Activated CD8-positive, alpha-beta memory T cell treated with anti-CD3 and anti-CD28 coated beads, Interleukin-2, amount 50 U/mL, for 24 hours (primary cell): ENCODE measurements around the gene TXNL4B.
"Not testable (repeated sequence)": the region's sequence is repeated elsewhere in the genome, so short reads cannot be mapped to it uniquely, and the experiment has no call there.

ENCODE experiments used
- DNase-seq: peaks from one replicate; pipeline ENCODE4 v3.0.0-alpha.2; 2020; ENCODE audit errors: extremely low read depth

TXNL4B gene

GRCh38 chr16:72073560-72074230 lies 19.7 kb downstream of the TXNL4B start:
- DNase-seq = no peak

GRCh38 chr16:72072514-72073342 lies 20.7 kb downstream of the TXNL4B start:
- no peak for DNase-seq

- no peak for DNase-seq
These were observed 24.5 kb downstream of the TXNL4B start for GRCh38 chr16:72068930-72069329.

- no peak for DNase-seq
These were observed 26.7 kb downstream of the TXNL4B start for GRCh38 chr16:72066747-72067146.

- DNase-seq = no peak
These were observed 29.0 kb downstream of the TXNL4B start for GRCh38 chr16:72064361-72064894.

DNA sequence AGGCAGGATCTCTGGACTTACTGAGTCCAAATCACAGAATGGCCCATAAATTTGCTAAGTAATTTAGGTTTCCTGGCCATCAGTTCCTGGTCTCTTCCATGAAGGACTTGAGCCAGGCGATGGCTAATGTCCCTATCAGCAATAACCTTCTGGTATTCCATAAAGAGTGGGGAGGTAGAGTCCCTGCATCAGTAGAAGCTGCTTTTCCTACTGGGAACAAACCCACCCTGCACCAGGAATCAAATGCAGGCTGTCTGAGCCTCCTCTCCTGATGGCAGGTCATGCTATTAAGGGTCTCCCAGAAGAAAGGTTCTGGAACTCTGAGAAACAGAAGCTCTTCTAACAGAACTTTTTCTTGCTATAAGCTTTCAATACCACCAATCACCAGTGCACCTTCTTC lies 31.9 kb downstream of the TXNL4B start:
- no peak for DNase-seq

- DNase-seq = no peak
These were observed 33.0 kb downstream of the TXNL4B start for GRCh38 chr16:72060405-72060804.

DNA sequence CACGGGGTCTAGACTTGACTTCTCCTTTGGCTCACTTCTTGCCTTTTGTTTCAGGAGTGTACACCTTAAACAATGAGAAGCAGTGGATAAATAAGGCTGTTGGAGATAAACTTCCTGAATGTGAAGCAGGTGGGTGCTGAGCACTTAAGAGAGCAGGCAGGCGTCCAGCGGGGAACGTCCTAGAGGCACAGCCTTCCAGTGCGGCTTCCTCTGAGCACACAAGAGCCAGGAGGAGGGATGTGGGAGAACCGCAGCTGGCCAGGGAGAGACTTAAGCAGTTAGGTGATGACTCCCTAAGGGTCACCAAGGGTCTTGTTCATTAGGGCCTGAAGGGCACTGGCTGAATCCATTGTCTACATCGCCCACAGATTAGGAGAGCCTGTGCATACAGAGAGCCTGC lies 34.4 kb downstream of the TXNL4B start:
- not testable (repeated sequence) for DNase-seq

DNA sequence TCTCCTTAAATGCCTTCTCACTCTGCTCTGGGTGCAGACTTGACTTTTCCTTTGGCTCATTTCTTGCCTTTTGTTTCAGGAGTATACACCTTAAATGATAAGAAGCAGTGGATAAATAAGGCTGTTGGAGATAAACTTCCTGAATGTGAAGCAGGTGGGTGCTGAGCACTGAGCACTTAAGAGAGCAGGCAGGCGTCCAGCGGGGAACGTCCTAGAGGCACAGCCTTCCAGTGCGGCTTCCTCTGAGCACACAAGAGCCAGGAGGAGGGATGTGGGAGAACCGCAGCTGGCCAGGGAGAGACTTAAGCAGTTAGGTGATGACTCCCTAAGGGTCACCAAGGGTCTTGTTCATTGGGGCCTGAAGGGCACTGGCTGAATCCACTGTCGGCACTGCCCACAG lies 36.1 kb downstream of the TXNL4B start:
- DNase-seq = not testable (repeated sequence)

DNA sequence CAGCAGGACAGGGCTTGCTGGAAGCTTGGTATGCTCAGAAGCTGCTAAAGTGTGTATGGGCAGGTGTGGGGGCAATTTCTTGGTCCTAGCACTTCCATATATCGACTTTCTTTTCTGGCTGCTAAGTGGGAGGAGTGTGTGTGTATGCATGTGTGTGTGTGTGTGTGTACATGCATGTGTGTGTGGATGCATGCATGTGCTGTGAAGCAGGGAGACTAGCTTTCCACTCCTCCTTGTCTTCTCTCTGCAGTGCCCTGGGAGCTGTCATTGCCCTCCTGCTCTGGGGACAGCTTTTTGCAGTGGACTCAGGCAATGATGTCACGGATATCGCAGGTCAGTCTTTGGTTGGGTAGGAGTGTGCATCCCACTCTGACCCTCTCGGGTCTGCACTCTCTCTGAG lies 37.5 kb downstream of the TXNL4B start:
- DNase-seq = no peak

- DNase-seq = not testable (repeated sequence)
These were observed 39.1 kb downstream of the TXNL4B start, which contains the start of gene HP for GRCh38 chr16:72054254-72054847. Gene HP, plus strand, starts transcription at chr16:72054505. Its CDS starts 148 bp downstream, at chr16:72054653.

DNA sequence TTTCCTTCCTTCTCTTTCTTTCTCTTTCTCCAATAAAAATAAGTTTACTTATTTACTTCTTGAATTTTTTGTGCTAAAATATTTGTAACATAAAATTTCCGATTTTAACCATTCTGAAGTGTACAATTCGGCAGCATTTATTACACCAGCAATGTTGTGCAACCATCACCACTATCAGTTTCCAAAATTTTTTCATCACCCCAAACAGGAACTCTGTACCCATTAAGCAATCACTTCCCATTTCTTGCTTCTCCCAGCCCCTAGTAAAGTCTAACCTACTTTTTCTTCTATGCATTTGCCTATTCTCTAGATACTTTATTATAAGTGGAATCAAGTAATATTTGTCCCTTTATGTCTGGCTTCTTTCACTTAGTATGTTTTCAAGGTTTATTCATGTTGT lies 41.6 kb downstream of the TXNL4B start:
- no peak for DNase-seq

DNA sequence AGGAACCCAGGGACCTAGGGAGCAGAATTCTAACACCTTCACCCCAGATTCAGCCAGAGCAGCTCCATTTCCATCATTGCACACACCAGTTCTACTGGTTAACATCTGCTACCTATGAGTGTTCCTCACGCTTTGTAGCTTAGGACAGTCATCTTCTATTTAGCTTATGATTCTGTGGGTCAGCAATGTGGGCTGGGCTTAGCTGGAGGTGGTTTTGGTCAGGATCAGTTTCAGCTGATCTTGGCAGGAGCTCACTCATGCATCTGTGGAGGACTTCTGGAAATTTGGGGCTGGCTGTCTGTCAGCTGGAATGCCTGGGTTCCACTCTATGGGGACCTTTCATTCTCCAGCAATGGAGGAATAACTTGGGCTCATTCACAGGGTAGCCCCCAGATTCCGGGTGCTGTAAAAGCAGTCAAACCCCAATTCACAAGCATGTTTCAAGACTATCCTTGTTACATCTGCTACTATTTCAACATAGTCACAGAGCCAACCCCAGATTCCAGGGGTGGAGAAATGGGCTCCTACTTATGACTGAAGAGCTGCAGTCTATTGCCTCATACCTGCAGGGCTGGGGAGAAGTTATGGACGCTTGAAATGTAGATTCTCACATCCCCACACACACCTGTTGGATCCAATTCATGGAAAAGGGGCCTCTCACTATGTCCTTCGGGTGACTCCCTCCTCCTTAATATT lies 42.5 kb downstream of the TXNL4B start:
- no peak for DNase-seq

- DNase-seq = no peak
These were observed 44.3 kb downstream of the TXNL4B start for GRCh38 chr16:72049110-72049509.

DNA sequence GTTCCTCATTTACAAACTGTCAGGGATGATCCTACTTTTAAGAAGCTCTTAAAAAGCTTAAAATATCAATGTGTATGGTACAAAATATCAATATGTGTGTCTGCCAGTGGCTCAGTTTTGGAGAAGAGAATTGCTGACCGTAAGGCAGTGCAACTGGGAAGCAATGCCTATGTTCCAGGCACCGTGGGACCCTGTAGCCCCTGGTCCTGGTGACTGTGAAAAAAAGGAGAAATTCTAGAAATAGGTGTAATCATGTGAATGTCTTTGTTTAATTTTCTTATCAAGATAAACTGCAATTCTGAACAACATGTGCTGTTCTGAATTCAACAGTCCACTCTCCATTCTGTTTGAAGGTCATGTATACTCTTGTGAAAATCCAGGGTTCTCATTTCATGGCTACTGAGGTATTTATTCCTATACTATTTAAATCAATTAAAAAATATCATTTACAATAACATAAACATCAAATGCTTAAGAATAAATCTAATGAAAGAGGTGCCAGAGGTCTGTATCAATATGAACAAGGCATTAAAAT lies 48.5 kb downstream of the TXNL4B start:
- no peak for DNase-seq

DNA sequence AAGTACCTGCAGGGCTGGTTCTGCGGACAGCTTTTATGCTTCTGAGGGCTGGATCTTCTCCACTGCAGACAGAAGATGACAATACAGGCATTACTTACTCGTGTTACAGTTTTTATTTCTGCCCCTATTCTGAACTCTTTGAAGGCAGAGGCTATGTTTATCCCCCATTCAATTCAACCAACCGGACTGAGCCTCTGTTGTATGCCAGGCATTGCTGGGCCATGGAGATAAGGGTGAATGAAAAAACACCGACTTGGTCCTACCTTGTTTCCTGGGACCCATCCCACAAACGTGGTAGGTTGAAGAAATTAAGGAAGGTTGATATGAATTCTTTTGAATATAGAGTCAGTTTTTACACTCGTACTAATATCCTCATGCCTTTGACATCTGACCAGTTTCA lies 49.1 kb downstream of the TXNL4B start:
- no peak for DNase-seq

- DNase-seq = no peak
These were observed 49.9 kb downstream of the TXNL4B start for GRCh38 chr16:72043539-72043938.

DNA sequence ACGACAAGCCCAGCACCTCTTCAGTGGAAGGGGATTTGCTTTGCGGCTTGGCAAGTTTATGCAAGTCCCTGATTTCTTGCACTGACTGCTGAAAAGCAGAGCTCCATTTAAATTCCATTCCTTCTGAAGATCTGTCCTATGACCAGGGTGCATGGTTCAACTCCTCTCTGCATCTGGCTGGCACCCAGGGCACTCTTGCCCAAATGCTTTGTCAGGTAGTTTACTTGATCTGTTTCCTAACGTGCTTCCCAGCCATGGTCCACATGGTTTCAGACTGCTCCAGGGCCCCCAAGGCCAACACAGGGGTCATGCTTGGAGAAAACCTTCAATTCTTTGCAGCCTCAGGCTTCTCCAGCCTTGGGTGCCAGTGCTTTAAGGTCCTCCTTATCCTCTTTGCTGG lies 50.4 kb downstream of the TXNL4B start:
- no peak for DNase-seq

DNA sequence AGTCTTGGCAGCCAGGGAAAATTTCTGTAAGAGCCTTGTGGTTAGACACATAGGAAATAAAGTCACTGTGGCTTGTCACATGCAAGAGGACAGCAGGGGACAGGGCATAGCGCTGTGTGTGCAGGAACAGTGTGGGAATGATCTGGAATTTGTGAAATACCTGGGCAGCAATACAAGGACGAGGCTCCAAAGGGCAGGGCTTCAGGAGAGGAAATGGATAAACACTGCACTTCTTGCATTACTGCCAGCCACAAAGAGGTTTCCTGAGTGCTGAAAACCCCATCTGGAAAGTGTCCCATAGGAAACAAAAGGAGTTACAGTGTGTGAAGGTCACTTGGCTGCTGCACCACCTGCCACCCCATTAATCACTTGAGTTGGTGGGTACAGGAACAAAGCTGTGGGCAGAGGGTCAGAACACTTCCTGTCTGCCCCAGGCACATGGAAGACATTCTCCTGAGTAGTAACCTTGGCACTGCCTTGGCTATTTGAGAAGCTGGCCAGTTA lies 51.2 kb downstream of the TXNL4B start:
- DNase-seq = no peak

DNA sequence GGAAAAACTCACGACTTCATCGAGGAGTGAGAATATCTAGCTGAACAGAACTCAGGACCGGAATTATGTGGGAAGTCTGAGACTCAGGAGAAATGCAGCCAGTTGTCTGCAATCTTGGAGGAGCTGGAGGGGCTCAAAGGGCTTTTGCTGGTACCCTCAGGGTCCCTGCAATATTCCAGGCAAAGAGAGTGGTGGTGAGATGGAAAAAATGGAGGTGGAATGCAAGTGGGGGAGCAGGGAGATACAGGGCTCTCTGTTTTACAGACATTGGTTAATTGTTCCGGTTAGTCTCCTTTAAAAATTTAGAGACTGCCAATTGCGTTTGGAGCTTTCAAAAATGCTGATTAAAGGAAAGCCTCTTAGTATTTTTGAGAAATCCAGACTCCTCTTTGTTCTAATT lies 57.3 kb downstream of the TXNL4B start:
- no peak for DNase-seq
